ENCODE data around the gene PPP2R5C.

DNA sequence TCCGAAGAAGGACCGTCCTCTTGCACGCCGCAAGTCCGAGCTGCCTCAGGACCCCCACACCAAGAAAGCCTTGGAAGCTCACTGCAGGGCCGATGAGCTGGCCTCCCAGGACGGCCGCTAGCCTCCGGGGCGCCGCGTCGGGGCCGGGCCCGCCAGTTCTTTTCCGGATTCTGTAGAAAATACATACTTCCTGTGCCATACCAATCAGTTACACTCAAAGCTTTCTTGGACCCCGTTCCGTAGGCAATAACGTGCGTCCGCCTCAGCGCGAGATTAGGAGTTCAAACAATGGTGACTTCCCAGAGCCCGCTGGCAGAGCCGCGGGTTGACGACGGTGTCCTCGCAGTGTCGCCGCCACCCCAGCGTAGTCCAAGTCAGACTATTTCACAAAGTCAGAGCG, 163.6 kb downstream of the PPP2R5C start:
- no peak for TF ChIP-seq POLR2AphosphoS5 (IDR thresholded peaks at IDR 0.05)
- TF ChIP-seq, protein P1, sequence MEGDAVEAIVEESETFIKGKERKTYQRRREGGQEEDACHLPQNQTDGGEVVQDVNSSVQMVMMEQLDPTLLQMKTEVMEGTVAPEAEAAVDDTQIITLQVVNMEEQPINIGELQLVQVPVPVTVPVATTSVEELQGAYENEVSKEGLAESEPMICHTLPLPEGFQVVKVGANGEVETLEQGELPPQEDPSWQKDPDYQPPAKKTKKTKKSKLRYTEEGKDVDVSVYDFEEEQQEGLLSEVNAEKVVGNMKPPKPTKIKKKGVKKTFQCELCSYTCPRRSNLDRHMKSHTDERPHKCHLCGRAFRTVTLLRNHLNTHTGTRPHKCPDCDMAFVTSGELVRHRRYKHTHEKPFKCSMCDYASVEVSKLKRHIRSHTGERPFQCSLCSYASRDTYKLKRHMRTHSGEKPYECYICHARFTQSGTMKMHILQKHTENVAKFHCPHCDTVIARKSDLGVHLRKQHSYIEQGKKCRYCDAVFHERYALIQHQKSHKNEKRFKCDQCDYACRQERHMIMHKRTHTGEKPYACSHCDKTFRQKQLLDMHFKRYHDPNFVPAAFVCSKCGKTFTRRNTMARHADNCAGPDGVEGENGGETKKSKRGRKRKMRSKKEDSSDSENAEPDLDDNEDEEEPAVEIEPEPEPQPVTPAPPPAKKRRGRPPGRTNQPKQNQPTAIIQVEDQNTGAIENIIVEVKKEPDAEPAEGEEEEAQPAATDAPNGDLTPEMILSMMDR (IDR thresholded peaks at IDR 0.05), result no peak
- no peak for TF ChIP-seq POLR2A (IDR thresholded peaks at IDR 0.05)
- TF ChIP-seq EP300 (IDR thresholded peaks at IDR 0.05), result no peak
